ENCODE results near the gene SOX2.
A peak's percentile ranks its signal among the peaks of the same experiment; 100 is the strongest.

SOX2 gene

GRCh38 chr3:181711325-181712135 lies at the start of gene SOX2:
Gene SOX2 (plus strand): TSS chr3:181711925. CDS start chr3:181712361, 436 bp downstream.
- DNase-seq = peak; percentile 91

- DNase-seq = no peak
These were observed 28.2 kb upstream of the SOX2 start for GRCh38 chr3:181683563-181683962.

- DNase-seq = no peak
These were observed 24.5 kb upstream of the SOX2 start for GRCh38 chr3:181687190-181687589.

- DNase-seq = no peak
These were observed 24.0 kb upstream of the SOX2 start for GRCh38 chr3:181687731-181688130.

GRCh38 chr3:181689546-181689945 lies 22.2 kb upstream of the SOX2 start:
- DNase-seq = no peak

GRCh38 chr3:181690769-181691168 lies 21.0 kb upstream of the SOX2 start:
- DNase-seq = no peak

- DNase-seq = peak; percentile 57
These were observed 19.8 kb upstream of the SOX2 start for GRCh38 chr3:181691901-181692300.

- no peak for DNase-seq
These were observed 19.2 kb upstream of the SOX2 start for GRCh38 chr3:181692311-181693145.

- DNase-seq = no peak
These were observed 18.4 kb upstream of the SOX2 start for GRCh38 chr3:181693280-181693679.

GRCh38 chr3:181694805-181695660 lies 16.7 kb upstream of the SOX2 start:
- no peak for DNase-seq

- no peak for DNase-seq
These were observed 15.8 kb upstream of the SOX2 start for GRCh38 chr3:181695661-181696491.

- DNase-seq = no peak
These were observed 15.0 kb upstream of the SOX2 start for GRCh38 chr3:181696626-181697230.

- no peak for DNase-seq
These were observed 13.3 kb upstream of the SOX2 start for GRCh38 chr3:181698263-181698954.

- no peak for DNase-seq
These were observed 12.4 kb upstream of the SOX2 start for GRCh38 chr3:181699171-181699903.

- DNase-seq = peak; percentile 44
These were observed 11.3 kb upstream of the SOX2 start for GRCh38 chr3:181700168-181701087.

GRCh38 chr3:181701096-181701495 lies 10.6 kb upstream of the SOX2 start:
- DNase-seq = no peak

- DNase-seq = no peak
These were observed 7.9 kb upstream of the SOX2 start for GRCh38 chr3:181703601-181704420.

GRCh38 chr3:181704421-181705085 lies 7.2 kb upstream of the SOX2 start:
- no peak for DNase-seq
